ENCODE measurements around the gene VPS33B.
"Not testable (repeated sequence)": the region's sequence is repeated elsewhere in the genome, so short reads cannot be mapped to it uniquely, and the experiment has no call there.

VPS33B gene

DNA sequence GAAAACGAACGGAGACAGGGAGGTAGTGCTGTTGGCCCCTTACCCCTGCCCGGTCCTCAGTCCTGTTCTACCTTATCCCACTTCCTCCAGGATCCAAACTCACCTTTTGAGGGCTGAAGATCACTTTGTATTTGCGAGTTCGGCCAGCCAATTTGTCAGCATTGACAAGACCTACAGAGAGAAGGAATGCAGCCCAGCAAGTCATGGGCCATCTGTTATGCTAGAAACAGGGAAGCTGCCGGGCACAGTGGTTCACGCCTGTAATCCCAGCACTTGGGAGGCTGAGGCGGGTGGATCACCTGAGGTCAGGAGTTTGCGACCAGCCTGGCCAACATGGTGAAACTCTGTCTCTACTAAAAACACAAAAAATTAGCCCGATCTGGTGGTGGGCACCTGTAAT, 8.7 kb downstream of the VPS33B start:
- DNase-seq = not testable (repeated sequence)

GRCh38 chr15:91007266-91007665, 15.1 kb downstream of the VPS33B start:
- no peak for DNase-seq
- H3K27me3 Mint-ChIP-seq = no peaks in the 10 kb centered on the region
- no peaks in the 10 kb centered on the region for H3K4me1 Mint-ChIP-seq (ENCODE audit: low read depth)
- no peaks in the 10 kb centered on the region for H3K9me3 Mint-ChIP-seq
- H3K4me3 Mint-ChIP-seq = no peak overlapping the region
- peaks cover 85% of the 10 kb centered on the region for H3K36me3 Mint-ChIP-seq (ENCODE audit: low read depth)
- H3K27ac Mint-ChIP-seq = no peak overlapping the region

More for the DNA sequence above, 8.7 kb downstream of the VPS33B start:
- H3K4me3 Mint-ChIP-seq, H3K9me3 Mint-ChIP-seq, H3K27ac Mint-ChIP-seq, H3K27me3 Mint-ChIP-seq: not testable (repeated sequence)
- peaks cover 71% of the 10 kb centered on the region for H3K36me3 Mint-ChIP-seq (ENCODE audit: low read depth)
- H3K4me1 Mint-ChIP-seq (ENCODE audit: low read depth) = peaks cover 11% of the 10 kb centered on the region

GRCh38 chr15:91001209-91001608, 21.2 kb downstream of the VPS33B start:
- Mint-ChIP-seq H3K4me1 (ENCODE audit: low read depth) (peaks cover under 1% of the 10 kb centered on the region), H3K27ac (peak overlapping the region; percentile 30), H3K27me3 (no peaks in the 10 kb centered on the region), H3K4me3 (no peak overlapping the region), H3K9me3 (no peaks in the 10 kb centered on the region), H3K36me3 (ENCODE audit: low read depth) (peaks cover 89% of the 10 kb centered on the region)
- DNase-seq = no peak

DNA sequence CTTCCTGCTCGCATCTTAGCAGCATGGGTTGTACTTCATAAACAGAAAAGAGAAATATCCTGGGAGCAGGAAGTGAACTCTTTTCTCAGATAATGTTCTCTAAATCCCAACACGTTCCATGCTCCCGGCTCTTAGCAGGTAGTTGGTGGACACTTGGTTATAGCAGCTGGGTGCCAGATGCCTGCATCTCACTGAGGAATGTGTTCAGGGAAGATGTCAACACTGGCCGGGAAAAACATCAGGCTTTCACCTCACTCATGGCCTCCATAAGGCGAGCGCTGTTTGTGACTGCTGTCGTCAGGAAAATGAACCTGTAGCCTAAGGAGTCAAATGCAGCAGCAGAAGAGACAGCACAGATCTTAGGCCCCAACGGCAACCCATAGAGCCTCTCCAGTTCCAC, 23.7 kb downstream of the VPS33B start:
- H3K36me3 Mint-ChIP-seq (ENCODE audit: low read depth) = peaks cover 80% of the 10 kb centered on the region
- no peaks in the 10 kb centered on the region for H3K27me3 Mint-ChIP-seq
- H3K9me3 Mint-ChIP-seq = no peaks in the 10 kb centered on the region
- H3K4me3 Mint-ChIP-seq = no peak overlapping the region
- peaks cover 12% of the 10 kb centered on the region for H3K4me1 Mint-ChIP-seq (ENCODE audit: low read depth)
- H3K27ac Mint-ChIP-seq = peak overlapping the region; percentile 41
- no peak for DNase-seq

DNA sequence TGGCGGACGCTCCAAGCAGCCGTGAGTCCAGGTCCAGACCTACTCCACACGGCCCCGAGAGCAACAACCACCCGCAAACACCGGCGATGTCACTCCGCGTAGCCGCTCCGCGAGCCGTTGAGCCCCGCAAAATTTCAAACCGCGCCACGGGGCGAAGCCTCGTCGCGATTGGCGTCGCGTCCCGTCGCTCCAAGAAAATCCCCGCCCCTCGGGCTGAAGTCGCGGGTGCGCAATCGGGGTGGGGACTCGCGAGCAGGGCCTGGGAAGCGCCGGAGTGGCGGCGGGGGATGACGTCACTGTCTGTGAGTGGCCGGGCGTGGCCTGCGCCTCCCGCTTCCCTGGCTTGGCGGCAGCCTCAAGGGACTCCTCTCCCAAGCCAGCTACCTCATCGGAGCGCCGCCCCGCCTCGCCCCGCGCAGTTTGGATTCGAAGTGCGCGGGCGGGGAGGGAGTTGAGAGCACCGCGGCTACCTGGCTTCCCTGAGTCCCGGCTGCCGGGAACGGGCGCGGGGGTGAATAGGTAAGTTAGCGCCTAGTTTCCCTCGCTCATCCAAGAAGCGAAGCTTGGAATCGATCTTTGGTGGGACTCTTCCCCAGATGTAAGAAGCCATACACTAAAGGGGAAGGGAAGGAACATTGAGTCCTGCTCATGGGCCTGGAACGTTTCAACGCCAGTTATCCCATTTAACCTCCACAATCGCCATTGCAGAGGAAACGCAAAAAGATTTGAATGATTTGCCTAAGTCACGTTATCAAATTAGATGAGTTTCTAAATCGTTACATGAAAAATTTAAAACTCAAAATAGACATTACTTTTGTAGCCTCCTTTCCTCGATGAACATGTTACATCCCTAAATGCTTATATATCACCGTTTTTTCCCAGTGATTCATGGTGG, 27.7 kb downstream of the VPS33B start, which contains the start of gene PRC1:
Gene PRC1, minus strand, starts transcription at position 119 of the 895 bp plus-strand sequence. Its CDS starts 118 bp downstream, at position 1.
- no peaks in the 10 kb centered on the region for H3K27me3 Mint-ChIP-seq
- H3K36me3 Mint-ChIP-seq (ENCODE audit: low read depth) = peaks cover 56% of the 10 kb centered on the region
- peak within 1 kb of the TSS; percentile 100 for H3K27ac Mint-ChIP-seq
- peaks cover 28% of the 10 kb centered on the region for H3K4me1 Mint-ChIP-seq (ENCODE audit: low read depth)
- no peaks in the 10 kb centered on the region for H3K9me3 Mint-ChIP-seq
- DNase-seq = peak; percentile 97
- H3K4me3 Mint-ChIP-seq = peak within 1 kb of the TSS; percentile 100

GRCh38 chr15:90994059-90994416, 28.4 kb downstream of the VPS33B start:
- Mint-ChIP-seq H3K36me3 (ENCODE audit: low read depth) (peaks cover 50% of the 10 kb centered on the region), H3K27me3 (no peaks in the 10 kb centered on the region), H3K27ac (peak overlapping the region; percentile 100), H3K9me3 (no peaks in the 10 kb centered on the region), H3K4me3 (peak overlapping the region; percentile 100), H3K4me1 (ENCODE audit: low read depth) (peaks cover 28% of the 10 kb centered on the region)
- no peak for DNase-seq

GRCh38 chr15:90991587-90992285, 30.7 kb downstream of the VPS33B start:
- Mint-ChIP-seq H3K4me3 (peak overlapping the region; percentile 2), H3K4me1 (ENCODE audit: low read depth) (peaks cover 43% of the 10 kb centered on the region), H3K27me3 (no peaks in the 10 kb centered on the region), H3K9me3 (no peaks in the 10 kb centered on the region), H3K27ac (no peak overlapping the region), H3K36me3 (ENCODE audit: low read depth) (peaks cover 29% of the 10 kb centered on the region)
- no peak for DNase-seq

- Mint-ChIP-seq H3K36me3 (ENCODE audit: low read depth) (peaks cover 29% of the 10 kb centered on the region), H3K4me1 (ENCODE audit: low read depth) (peaks cover 36% of the 10 kb centered on the region), H3K9me3 (no peaks in the 10 kb centered on the region), H3K27me3 (no peaks in the 10 kb centered on the region), H3K27ac (no peak overlapping the region), H3K4me3 (no peak overlapping the region)
- no peak for DNase-seq
Observed at GRCh38 chr15:90990446-90990845, 31.9 kb downstream of the VPS33B start.

DNA sequence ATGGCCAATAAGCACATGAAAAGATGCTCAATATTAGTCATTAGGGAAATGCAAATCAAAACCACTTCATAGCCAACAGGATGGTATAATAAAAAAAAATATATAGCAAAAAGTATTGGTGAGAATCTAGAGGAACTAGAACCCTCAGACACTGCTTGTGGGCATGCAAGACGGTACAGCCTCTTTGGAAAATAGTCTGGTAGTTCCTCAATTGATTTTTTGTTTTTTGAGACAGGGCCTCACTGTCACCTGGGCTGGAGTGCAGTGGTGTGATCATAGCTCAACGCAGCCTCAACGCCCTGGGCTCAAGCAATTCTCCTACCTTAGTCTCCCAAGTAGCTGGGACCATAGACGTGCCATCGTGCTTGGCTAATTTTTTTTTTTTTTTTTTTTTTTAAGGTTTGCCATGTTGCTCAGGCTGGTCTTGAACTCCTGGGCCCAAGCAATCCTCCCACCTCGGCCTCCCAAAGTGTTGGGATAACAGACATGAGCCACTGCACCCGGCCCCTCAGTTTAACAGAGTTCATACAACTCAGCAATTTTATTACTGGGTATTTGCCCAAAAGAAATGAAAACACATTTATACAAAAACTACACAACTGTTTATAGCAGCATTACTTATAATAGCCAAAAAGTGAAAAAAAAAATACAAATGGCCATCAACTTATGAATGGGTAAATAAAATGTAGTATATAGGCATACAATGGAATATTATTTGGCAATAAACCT, 33.2 kb downstream of the VPS33B start:
- H3K4me1 Mint-ChIP-seq (ENCODE audit: low read depth) = peaks cover 31% of the 10 kb centered on the region
- H3K4me3 Mint-ChIP-seq = no peak overlapping the region
- peaks cover 27% of the 10 kb centered on the region for H3K36me3 Mint-ChIP-seq (ENCODE audit: low read depth)
- DNase-seq = no peak
- H3K9me3 Mint-ChIP-seq = no peaks in the 10 kb centered on the region
- H3K27ac Mint-ChIP-seq = no peak overlapping the region
- no peaks in the 10 kb centered on the region for H3K27me3 Mint-ChIP-seq

DNA sequence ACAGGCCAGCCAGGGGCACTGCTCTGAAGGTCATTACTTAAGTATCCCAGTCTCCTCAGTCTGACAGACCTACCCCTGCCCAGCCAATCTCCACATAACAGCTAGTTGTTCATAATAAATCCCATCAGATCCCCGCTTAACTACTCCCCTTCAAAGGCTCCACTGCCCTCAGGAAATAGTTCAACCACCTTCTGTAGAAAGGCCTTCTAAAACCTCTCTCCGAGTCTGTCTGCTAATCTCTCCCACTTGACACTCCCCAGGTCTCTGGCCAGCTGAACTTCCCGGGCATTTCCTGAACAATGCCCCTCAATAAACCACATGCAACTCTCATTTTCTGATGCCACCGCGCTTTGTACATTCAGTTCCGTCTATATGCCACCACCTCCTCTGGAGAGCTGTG, 34.1 kb downstream of the VPS33B start:
- H3K4me1 Mint-ChIP-seq (ENCODE audit: low read depth) = peaks cover 31% of the 10 kb centered on the region
- H3K27me3 Mint-ChIP-seq = no peaks in the 10 kb centered on the region
- peaks cover 29% of the 10 kb centered on the region for H3K36me3 Mint-ChIP-seq (ENCODE audit: low read depth)
- no peaks in the 10 kb centered on the region for H3K9me3 Mint-ChIP-seq
- no peak for DNase-seq
- H3K4me3 Mint-ChIP-seq = no peak overlapping the region
- no peak overlapping the region for H3K27ac Mint-ChIP-seq

GRCh38 chr15:90987561-90988141, 34.7 kb downstream of the VPS33B start:
- peaks cover 29% of the 10 kb centered on the region for H3K4me1 Mint-ChIP-seq (ENCODE audit: low read depth)
- H3K27me3 Mint-ChIP-seq = no peaks in the 10 kb centered on the region
- no peak overlapping the region for H3K27ac Mint-ChIP-seq
- H3K36me3 Mint-ChIP-seq (ENCODE audit: low read depth) = peaks cover 31% of the 10 kb centered on the region
- no peak for DNase-seq
- no peaks in the 10 kb centered on the region for H3K9me3 Mint-ChIP-seq
- no peak overlapping the region for H3K4me3 Mint-ChIP-seq

GRCh38 chr15:90986790-90987507, 35.4 kb downstream of the VPS33B start:
- no peaks in the 10 kb centered on the region for H3K9me3 Mint-ChIP-seq
- H3K27ac Mint-ChIP-seq = no peak overlapping the region
- DNase-seq = no peak
- peaks cover 36% of the 10 kb centered on the region for H3K36me3 Mint-ChIP-seq (ENCODE audit: low read depth)
- H3K4me1 Mint-ChIP-seq (ENCODE audit: low read depth) = peaks cover 28% of the 10 kb centered on the region
- H3K27me3 Mint-ChIP-seq = no peaks in the 10 kb centered on the region
- H3K4me3 Mint-ChIP-seq = no peak overlapping the region

GRCh38 chr15:90982135-90982534, 40.3 kb downstream of the VPS33B start:
- no peaks in the 10 kb centered on the region for H3K9me3 Mint-ChIP-seq
- H3K36me3 Mint-ChIP-seq (ENCODE audit: low read depth) = peaks cover 80% of the 10 kb centered on the region
- H3K27me3 Mint-ChIP-seq = no peaks in the 10 kb centered on the region
- no peak overlapping the region for H3K4me3 Mint-ChIP-seq
- H3K4me1 Mint-ChIP-seq (ENCODE audit: low read depth) = peaks cover 17% of the 10 kb centered on the region
- DNase-seq = no peak
- peak overlapping the region; percentile 52 for H3K27ac Mint-ChIP-seq

DNA sequence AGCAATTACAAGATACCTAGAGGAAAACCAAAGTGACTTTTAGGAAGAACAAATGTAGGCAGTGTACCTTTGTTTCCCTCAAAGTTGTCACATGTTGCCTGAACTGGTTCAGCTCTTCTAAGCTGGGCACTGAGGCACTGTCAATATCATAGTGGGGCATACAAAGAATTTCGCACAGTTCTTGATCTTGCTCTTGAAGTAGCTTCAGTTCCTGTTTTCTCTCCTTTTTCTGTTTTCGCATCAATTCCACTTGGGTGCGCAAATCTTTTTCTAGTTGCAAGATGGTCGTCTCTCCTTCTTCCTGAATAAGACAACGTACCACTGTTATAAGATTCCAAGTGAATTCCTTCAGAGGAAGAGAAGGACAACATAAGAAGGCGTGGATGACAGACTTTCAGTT, 40.7 kb downstream of the VPS33B start:
- no peaks in the 10 kb centered on the region for H3K27me3 Mint-ChIP-seq
- DNase-seq = no peak
- H3K9me3 Mint-ChIP-seq = no peaks in the 10 kb centered on the region
- H3K4me3 Mint-ChIP-seq = no peak overlapping the region
- peaks cover 16% of the 10 kb centered on the region for H3K4me1 Mint-ChIP-seq (ENCODE audit: low read depth)
- H3K27ac Mint-ChIP-seq = peak overlapping the region; percentile 6
- H3K36me3 Mint-ChIP-seq (ENCODE audit: low read depth) = peaks cover 85% of the 10 kb centered on the region

All from activated T-cell treated with anti-CD3 and anti-CD28 coated beads, Interleukin-2, amount 50 U/mL, for 24 hours (primary cell).